BE2C (cell line): ENCODE results near the gene LIX1L.
A peak's percentile ranks its signal among the peaks of the same experiment; 100 is the strongest.

Experiments
- DNase-seq: peaks from one replicate; pipeline ENCODE4 v3.0.0-alpha.2; 2020
- H3K27me3 ChIP-seq: fragments of 250-450 bp; sonication (Bioruptor Pico); 2 replicates; pipeline ENCODE4 v1.5.1; 2020; ENCODE audit warnings: mild to moderate bottlenecking
- H3K36me3 ChIP-seq: fragments of 250-450 bp; sonication (Bioruptor Pico); 2 replicates; pipeline ENCODE4 v1.5.1; 2020; ENCODE audit warnings: mild to moderate bottlenecking
- H3K4me1 ChIP-seq: fragments of 250-450 bp; sonication (Bioruptor Pico); 2 replicates; pipeline ENCODE4 v1.5.1; 2020
- H3K4me3 ChIP-seq: 2 replicates; pipeline ENCODE4 v1.5.1; 2011; ENCODE audit warnings: low read depth, low read length
- H3K9me3 ChIP-seq: fragments of 250-450 bp; sonication (Bioruptor Pico); 2 replicates; pipeline ENCODE4 v1.5.1; 2020
- CTCF ChIP-seq: IDR thresholded peaks from 2 replicates; pipeline ENCODE4 v1.5.1; 2012; ENCODE audit warnings: mild to moderate bottlenecking, low read depth, low read length

Gene LIX1L

DNA sequence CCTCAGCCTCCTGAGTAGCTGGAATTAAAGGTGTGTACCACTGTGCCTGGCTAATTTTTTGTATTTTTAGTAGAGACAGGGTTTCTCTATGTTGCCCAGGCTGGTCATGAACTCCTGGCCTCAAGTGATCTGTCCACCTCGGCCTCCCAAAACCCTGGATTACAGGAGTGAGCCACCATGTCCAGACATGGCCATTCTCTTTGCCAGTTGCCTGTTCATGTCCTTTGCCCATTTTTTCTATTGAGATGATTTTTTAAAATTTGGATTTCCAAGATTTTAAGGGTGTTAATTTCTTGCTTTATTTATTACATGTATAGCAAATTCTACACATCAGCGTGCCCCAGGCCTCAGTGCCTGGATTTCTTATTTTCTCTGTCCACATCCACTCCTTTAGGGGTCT lies 9.5 kb upstream of the LIX1L start:
- Histone ChIP-seq H3K4me3 (no peak overlapping the region), H3K27me3 (no peaks in the 10 kb centered on the region), H3K9me3 (no peaks in the 10 kb centered on the region), H3K36me3 (no peaks in the 10 kb centered on the region), H3K4me1 (no peaks in the 10 kb centered on the region; the same call in none of the 2 replicates)
- DNase-seq, result no peak
- no peak for TF ChIP-seq CTCF

DNA sequence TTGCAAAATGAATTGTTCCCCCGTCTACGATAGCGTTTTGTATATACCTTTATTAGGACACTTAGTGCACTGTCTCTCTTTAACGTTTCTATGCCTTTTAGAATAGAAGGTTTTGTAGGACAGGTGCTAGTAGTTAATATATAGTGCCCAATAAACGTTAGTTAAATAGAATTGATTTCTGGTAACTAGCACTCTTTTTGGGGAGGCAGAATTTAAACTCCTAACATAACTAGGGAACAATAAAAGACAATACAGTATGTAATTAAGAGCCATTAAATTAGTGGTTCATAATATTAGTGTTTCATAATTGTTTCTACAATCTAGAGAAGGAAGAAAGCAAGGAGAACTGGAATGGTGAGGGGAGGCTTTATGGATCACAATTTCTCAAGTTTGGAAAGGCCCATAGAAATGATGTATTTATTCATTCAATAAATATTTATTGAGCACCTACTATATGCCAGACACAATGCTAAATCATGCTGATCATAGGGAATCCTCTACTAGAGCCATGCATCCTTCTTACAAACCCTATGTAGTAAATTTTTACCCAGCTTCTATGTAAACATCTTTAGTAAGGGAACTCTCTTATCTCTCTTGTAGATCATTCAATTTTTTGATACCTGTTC lies 7.4 kb upstream of the LIX1L start:
- H3K4me1 ChIP-seq, result no peaks in the 10 kb centered on the region; the same call in none of the 2 replicates
- H3K27me3 ChIP-seq, result no peaks in the 10 kb centered on the region
- no peaks in the 10 kb centered on the region for H3K9me3 ChIP-seq
- no peak for DNase-seq
- H3K4me3 ChIP-seq, result peak overlapping the region; percentile 61
- no peak for TF ChIP-seq CTCF
- no peaks in the 10 kb centered on the region for H3K36me3 ChIP-seq

DNA sequence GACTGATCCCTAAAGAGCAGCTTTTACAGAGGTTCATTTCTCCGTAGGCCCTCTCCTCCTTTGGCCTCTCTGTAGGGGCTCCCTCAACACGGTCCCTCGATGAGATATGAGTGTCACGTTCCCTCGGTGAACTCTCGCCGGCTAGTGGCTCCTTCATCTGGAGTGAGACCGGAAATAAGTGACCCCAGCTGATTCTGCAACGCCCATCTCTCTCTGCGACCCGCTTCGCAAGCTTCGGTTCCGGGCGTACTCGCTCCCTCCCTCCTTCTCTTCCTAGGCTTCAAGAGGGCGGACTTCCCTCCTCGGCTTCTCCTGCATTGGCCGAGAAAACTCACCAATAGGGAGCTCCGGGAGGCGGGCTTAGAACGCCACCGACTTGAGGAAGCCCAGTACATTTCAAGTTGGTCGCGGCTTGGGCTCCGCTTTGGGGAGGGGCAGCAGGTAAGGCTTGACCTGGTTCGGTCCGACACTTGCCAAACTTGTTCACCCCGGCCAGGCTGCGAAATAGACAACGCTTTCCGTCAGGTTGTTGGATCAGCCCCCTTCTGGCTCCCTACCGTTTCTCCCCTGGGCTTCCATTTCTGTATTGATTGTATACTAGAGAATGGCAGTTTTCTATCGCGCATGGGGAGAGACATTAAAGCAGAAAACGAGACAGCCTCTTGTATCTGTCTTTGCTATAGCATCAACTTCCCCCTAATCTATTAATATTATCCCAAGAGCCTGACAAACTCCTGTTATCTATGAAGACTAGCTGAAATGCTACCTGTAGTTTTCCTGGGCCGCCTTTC lies 6.7 kb upstream of the LIX1L start, which contains the start of the genes ANKRD34A and POLR3GL:
ANKRD34A (minus strand) TSS at position 248 of the 791 bp plus-strand sequence. CDS start 2,816 bp downstream, outside the sequence.
POLR3GL (plus strand) TSS at position 363 of the 791 bp plus-strand sequence. CDS start 10,176 bp downstream, outside the sequence.
- Histone ChIP-seq H3K27me3 (no peaks in the 10 kb centered on the region), H3K9me3 (no peaks in the 10 kb centered on the region), H3K36me3 (no peaks in the 10 kb centered on the region), H3K4me1 (peaks cover 4% of the 10 kb centered on the region), H3K4me3 (peak within 1 kb of the TSS; percentile 61)
- DNase-seq, result peak; percentile 92
- TF ChIP-seq CTCF, result no peak

- no peak for DNase-seq
- Histone ChIP-seq H3K9me3 (no peaks in the 10 kb centered on the region), H3K4me1 (peaks cover 4% of the 10 kb centered on the region), H3K36me3 (no peaks in the 10 kb centered on the region), H3K4me3 (peak overlapping the region; percentile 88), H3K27me3 (no peaks in the 10 kb centered on the region)
- no peak for TF ChIP-seq CTCF
Observed at GRCh38 chr1:145963265-145964019, 5.6 kb upstream of the LIX1L start.

DNA sequence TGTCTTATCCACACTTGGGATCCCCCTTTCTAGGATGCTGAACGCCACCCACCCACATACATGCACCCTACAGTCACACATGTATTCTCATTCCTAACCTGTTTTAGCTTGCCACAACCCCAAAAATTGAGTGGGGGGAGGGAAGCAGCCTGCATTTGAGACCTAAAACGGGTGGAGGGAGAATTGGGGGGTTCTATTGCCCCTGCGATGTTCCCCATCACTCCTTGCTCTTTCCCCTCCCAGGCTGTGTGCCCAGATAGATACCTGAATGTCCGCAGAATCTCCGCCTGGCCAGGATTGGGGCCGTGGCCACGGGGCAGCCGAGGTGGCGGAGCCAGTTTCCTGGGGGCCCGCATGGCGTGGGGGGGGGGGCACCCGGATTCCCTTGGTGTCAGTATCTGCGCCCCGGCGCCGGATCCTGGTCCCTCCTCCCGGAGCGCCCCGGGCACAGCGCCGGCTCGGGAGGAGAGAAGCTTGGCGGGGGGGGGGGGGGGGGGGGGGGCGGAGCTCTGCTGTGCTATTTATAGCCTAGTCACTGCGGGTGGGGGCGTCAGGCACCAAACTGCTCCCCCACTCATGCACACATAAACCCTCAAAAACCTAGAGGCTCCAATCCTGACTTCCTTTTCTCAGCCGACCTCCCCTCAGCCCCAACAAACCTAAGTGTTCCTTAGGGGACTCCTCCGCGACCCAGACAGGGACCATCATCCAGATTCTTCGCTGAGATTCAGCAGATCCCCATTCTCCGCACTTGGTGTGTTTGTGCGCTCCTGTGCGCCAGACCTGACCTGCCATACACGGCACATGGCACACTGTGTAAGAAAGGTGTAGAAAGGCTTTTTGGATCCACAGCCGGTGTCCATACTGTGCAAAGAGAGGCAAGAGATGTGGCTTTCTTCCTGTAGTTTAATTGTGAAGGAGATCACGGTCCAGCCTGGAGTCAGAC lies 4.6 kb upstream of the LIX1L start:
- peak overlapping the region; percentile 88 for H3K4me3 ChIP-seq
- H3K9me3 ChIP-seq, result no peaks in the 10 kb centered on the region
- H3K4me1 ChIP-seq, result peaks cover 8% of the 10 kb centered on the region
- no peak for DNase-seq
- H3K36me3 ChIP-seq, result no peaks in the 10 kb centered on the region
- TF ChIP-seq CTCF, result no peak
- H3K27me3 ChIP-seq, result no peaks in the 10 kb centered on the region
